IMR-90 (cell line): ENCODE data around the gene PTPRG. TPM values are rescaled to one million over a fixed set of nuclear protein-coding genes. Genes with fewer than 3 reads are reported as not detected.

Source experiments
- ATAC-seq: fragments of 200-7000 bp; cut with Tn5 transposase; 2 replicates; pipeline ENCODE4 v1.9.1; 2020; ENCODE audit warnings: low read depth, mild to moderate bottlenecking, moderate library complexity
- BruUV-seq: library from RNA; stranded (reverse); fragments of 400-500 nt; replicated peaks from 2 replicates; lab custom pipeline; 2021; lab: Mats Ljungman, UMichigan
- CTCF ChIA-PET: fragments of 300-600 bp; formaldehyde crosslinking; extraction: SDS; loops from one replicate; lab custom pipeline; 2021; ENCODE audit warnings: antibody characterized with exemption; lab: Yijun Ruan, JAX
- POLR2A ChIA-PET: fragments of 300-600 bp; sonication (Branson Sonifier 250); formaldehyde crosslinking; loops from one replicate; lab custom pipeline; 2022; ENCODE audit warnings: antibody characterized with exemption; ENCODE audit not compliant: unreplicated experiment; lab: Charles Lee
- DNase-seq: peaks from one replicate; pipeline ENCODE4 v3.0.0; 2013
- H2AFZ ChIP-seq: replicated peaks from 2 replicates; pipeline ENCODE3; 2013; ENCODE audit warnings: low read length, mild to moderate bottlenecking; ENCODE audit not compliant: poor library complexity
- H2AK5ac ChIP-seq: 2 replicates; pipeline ENCODE4 v1.6.1; 2013; ENCODE audit warnings: low read depth, low read length, inconsistent platforms
- H2AK9ac ChIP-seq: replicated peaks from 2 replicates; pipeline ENCODE3; 2013; ENCODE audit warnings: mild to moderate bottlenecking, low read depth, low read length, moderate library complexity; ENCODE audit not compliant: poor library complexity
- H2BK120ac ChIP-seq: 2 replicates; pipeline ENCODE4 v1.6.1; 2013; ENCODE audit warnings: low read depth, low read length, inconsistent platforms
- H2BK15ac ChIP-seq: 3 replicates; pipeline ENCODE4 v1.6.1; 2013; ENCODE audit warnings: low read depth, low read length, inconsistent platforms
- H2BK20ac ChIP-seq: 2 replicates; pipeline ENCODE4 v1.6.1; 2013; ENCODE audit warnings: low read depth, mild to moderate bottlenecking, inconsistent platforms, low read length, moderate library complexity
- H2BK5ac ChIP-seq: 2 replicates; pipeline ENCODE4 v1.6.1; 2013; ENCODE audit warnings: mild to moderate bottlenecking, low read depth, low read length, inconsistent platforms; ENCODE audit not compliant: poor library complexity, severe bottlenecking
- H3K14ac ChIP-seq: replicated peaks from 2 replicates; pipeline ENCODE4 v1.6.1; 2013; ENCODE audit warnings: low read depth, low read length, inconsistent platforms
- H3K18ac ChIP-seq: 2 replicates; pipeline ENCODE4 v1.6.1; 2013; ENCODE audit warnings: low read depth, low read length, control low read depth
- H3K23ac ChIP-seq: 2 replicates; pipeline ENCODE4 v1.6.1; 2013; ENCODE audit warnings: low read depth, low read length, inconsistent platforms
- H3K27ac ChIP-seq: 2 replicates; pipeline ENCODE4 v1.5.1; 2013; ENCODE audit warnings: mild to moderate bottlenecking, control low read depth, low read length; ENCODE audit not compliant: insufficient read depth
- H3K27me3 ChIP-seq: 2 replicates; pipeline ENCODE4 v1.6.1; 2013; ENCODE audit warnings: low read length; ENCODE audit not compliant: control insufficient read depth, insufficient read depth
- H3K36me3 ChIP-seq: 2 replicates; pipeline ENCODE4 v1.6.1; 2013; ENCODE audit warnings: low read length, mixed read lengths; ENCODE audit not compliant: control insufficient read depth, insufficient read depth
- H3K4ac ChIP-seq: 2 replicates; pipeline ENCODE4 v1.6.1; 2013; ENCODE audit warnings: low read depth, low read length, inconsistent platforms
- H3K4me1 ChIP-seq: 2 replicates; pipeline ENCODE4 v1.6.1; 2013; ENCODE audit warnings: low read length, mixed read lengths; ENCODE audit not compliant: control insufficient read depth, insufficient read depth
- H3K4me2 ChIP-seq: 2 replicates; pipeline ENCODE4 v1.6.1; 2013; ENCODE audit warnings: low read depth, mild to moderate bottlenecking, control low read depth, low read length, moderate library complexity
- H3K4me3 ChIP-seq: 2 replicates; pipeline ENCODE4 v1.5.1; 2013; ENCODE audit warnings: low read depth, mild to moderate bottlenecking, control low read depth, low read length, moderate library complexity; ENCODE audit not compliant: insufficient read depth
- H3K56ac ChIP-seq: 2 replicates; pipeline ENCODE4 v1.6.1; 2013; ENCODE audit warnings: low read length, inconsistent platforms; ENCODE audit not compliant: insufficient read depth; ENCODE audit errors: extremely low read depth
- H3K79me1 ChIP-seq, 2 experiments: 2 replicates each; pipeline ENCODE4 v1.6.1; 2013; ENCODE audit warnings: low read length in 2 of 2, inconsistent platforms in 1 of 2, low read depth in 1 of 2
- H3K9ac ChIP-seq: 2 replicates; pipeline ENCODE4 v1.6.1; 2013; ENCODE audit warnings: low read depth, low read length, control low read depth
- H3K9me1 ChIP-seq: 2 replicates; pipeline ENCODE4 v1.6.1; 2013; ENCODE audit warnings: low read length, inconsistent platforms; ENCODE audit not compliant: insufficient read depth
- H3K9me3 ChIP-seq: 2 replicates; pipeline ENCODE4 v1.6.1; 2013; ENCODE audit warnings: low read length; ENCODE audit not compliant: control insufficient read depth, insufficient read depth
- H4K20me1 ChIP-seq: 2 replicates; pipeline ENCODE4 v1.6.1; 2013; ENCODE audit warnings: low read length, inconsistent platforms; ENCODE audit not compliant: insufficient read depth
- H4K5ac ChIP-seq: 2 replicates; pipeline ENCODE4 v1.6.1; 2013; ENCODE audit warnings: mild to moderate bottlenecking, low read depth, low read length, control low read depth
- H4K8ac ChIP-seq, 2 experiments: 2 replicates each; pipeline ENCODE4 v1.6.1; 2013; ENCODE audit warnings: low read depth in 2 of 2, low read length in 2 of 2, control low read depth in 1 of 2, inconsistent platforms in 1 of 2
- H4K91ac ChIP-seq: 2 replicates; pipeline ENCODE4 v1.6.1; 2013; ENCODE audit warnings: low read depth, low read length, inconsistent platforms; ENCODE audit not compliant: insufficient read depth
- POLR2A ChIP-seq: IDR thresholded peaks from 2 replicates; pipeline ENCODE4 v1.6.1; 2012; ENCODE audit warnings: mild to moderate bottlenecking, low read depth, low read length
- USF2 ChIP-seq: fragments of 150-350 bp; IDR thresholded peaks from 2 replicates; pipeline ENCODE4 v1.6.1; 2017; ENCODE audit warnings: mild to moderate bottlenecking, antibody characterized with exemption, low read length, low read depth
- WGBS, 2 experiments: methylation state at CpG; one replicate each; pipeline versions ENCODE4 v1.1.5 to v1.1.7; 2013; ENCODE audit warnings: missing lambda C conversion rate in 2 of 2; ENCODE audit not compliant: insufficient read length in 1 of 2; ENCODE audit errors: extremely low coverage in 2 of 2; 5-methylcytosine and 5-hydroxymethylcytosine counted together
- dilution Hi-C: fragments of 300-500 bp; cut with HindIII; formaldehyde crosslinking; loops from one replicate; pipeline ENCODE4 v1.14.3; 2018; ENCODE audit warnings: low sequenced_read_pairs; ENCODE audit not compliant: unreplicated experiment
- in situ Hi-C: fragments of 300-500 bp; cut with MboI; formaldehyde crosslinking; loops from 3 replicates; pipeline ENCODE4 v1.14.3; 2019; ENCODE audit warnings: low sequenced_read_pairs, inconsistent platforms, mixed read lengths
- intact Hi-C: fragments of 100-400 bp; cut with micrococcal nuclease; formaldehyde crosslinking; loops from 2 replicates; pipeline ENCODE4 v1.10.0; 2022
- polyA plus RNA-seq, 3 experiments: library from polyadenylated mRNA; depleted of rRNA; stranded (reverse); fragments of >200 nt; gene quantifications; 2 replicates each; pipeline ENCODE4 v1.2.3, GENCODE V29; 2012; ENCODE audit warnings: low replicate concordance in 1 of 3
- total RNA-seq: library from RNA; depleted of rRNA; stranded (reverse); fragments of >200 nt; gene quantifications from 2 replicates; pipeline ENCODE4 v1.2.3, GENCODE V29; 2012

PTPRG gene
- total and polyA plus RNA-seq, 2 of the 4 experiments (the other 2 are of a cell fraction), result 7.7 to 31.0 TPM

GRCh38 chr3:61765157-61765876, 203.9 kb downstream of the PTPRG start:
- Histone ChIP-seq H3K79me1 (peaks cover 14 to 34% of the 10 kb centered on the region in 2 experiments), H2AFZ (no peak overlapping the region), H3K9me3 (no peaks in the 10 kb centered on the region), H3K23ac (no peak overlapping the region), H2AK9ac (no peak overlapping the region), H4K5ac (no peak overlapping the region), H4K20me1 (peaks cover 9% of the 10 kb centered on the region; the same call in 1 of the 2 replicates), H3K4me3 (no peak overlapping the region), H2BK5ac (no peak overlapping the region), H2BK15ac (no peak overlapping the region), H3K9me1 (no peaks in the 10 kb centered on the region), H3K18ac (no peak overlapping the region), H3K14ac (no peak overlapping the region), H3K56ac (no peak overlapping the region), H2AK5ac (no peak overlapping the region), H3K4me2 (no peak overlapping the region), H2BK20ac (no peak overlapping the region), H3K36me3 (no peaks in the 10 kb centered on the region), H3K4ac (no peak overlapping the region), H4K91ac (no peak overlapping the region), H2BK120ac (no peak overlapping the region), H3K4me1 (peaks cover 2% of the 10 kb centered on the region), H3K27me3 (no peaks in the 10 kb centered on the region), H3K9ac (no peak overlapping the region), H4K8ac (no peak overlapping the region), H3K27ac (no peak overlapping the region)
- DNase-seq (no peak), ATAC-seq (no peak)
- no CpG with 5 or more reads among the region's 5 CpGs for WGBS, 2 experiments
- intact Hi-C loops (no loop called here), dilution Hi-C loops (no loop called here), in situ Hi-C loops (no loop called here)
- ChIA-PET POLR2A (no interaction called here), CTCF (no interaction called here)
- TF ChIP-seq POLR2A (no peak), USF2 (no peak)
- BruUV-seq, result no TSS peak
